ENCODE measurements around the gene HPGD. TPM values are rescaled to one million over a fixed set of nuclear protein-coding genes. Genes with fewer than 3 reads are reported as not detected.

Gene HPGD
- total RNA-seq, 1 donor from 2014 or later: 4.2 TPM

DNA sequence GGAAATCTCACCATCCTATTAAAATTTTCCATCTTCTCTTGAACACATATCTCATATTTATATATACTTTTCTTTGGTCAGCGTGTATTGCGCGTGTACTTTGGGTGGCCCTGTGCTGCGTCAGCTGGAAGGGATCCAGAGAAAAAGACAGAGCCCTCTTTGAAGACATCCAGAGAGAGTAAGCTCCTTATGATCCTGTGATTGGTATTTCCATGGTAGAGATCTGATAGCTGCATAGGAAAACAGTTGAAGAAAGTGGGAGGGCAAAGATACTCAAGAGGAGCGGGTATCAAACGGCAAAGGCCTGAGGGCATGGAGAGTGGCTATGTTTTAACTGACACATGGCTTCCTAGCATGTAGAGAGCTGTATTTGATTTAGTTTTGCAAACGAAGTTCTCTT lies 4.4 kb upstream of the HPGD start:
- no peaks in the 10 kb centered on the region for H3K27me3 ChIP-seq (ENCODE audit: control insufficient read depth, insufficient read depth, low read length)
- no peak for FAIRE-seq
- no peak overlapping the region for H3K4me3 ChIP-seq (ENCODE audit: low read depth, low read length)
- no peak for DNase-seq (ENCODE audit: low read depth)
- no peaks in the 10 kb centered on the region for H3K36me3 ChIP-seq (ENCODE audit: control insufficient read depth, insufficient read depth, low read length)
- TF ChIP-seq, protein P1, sequence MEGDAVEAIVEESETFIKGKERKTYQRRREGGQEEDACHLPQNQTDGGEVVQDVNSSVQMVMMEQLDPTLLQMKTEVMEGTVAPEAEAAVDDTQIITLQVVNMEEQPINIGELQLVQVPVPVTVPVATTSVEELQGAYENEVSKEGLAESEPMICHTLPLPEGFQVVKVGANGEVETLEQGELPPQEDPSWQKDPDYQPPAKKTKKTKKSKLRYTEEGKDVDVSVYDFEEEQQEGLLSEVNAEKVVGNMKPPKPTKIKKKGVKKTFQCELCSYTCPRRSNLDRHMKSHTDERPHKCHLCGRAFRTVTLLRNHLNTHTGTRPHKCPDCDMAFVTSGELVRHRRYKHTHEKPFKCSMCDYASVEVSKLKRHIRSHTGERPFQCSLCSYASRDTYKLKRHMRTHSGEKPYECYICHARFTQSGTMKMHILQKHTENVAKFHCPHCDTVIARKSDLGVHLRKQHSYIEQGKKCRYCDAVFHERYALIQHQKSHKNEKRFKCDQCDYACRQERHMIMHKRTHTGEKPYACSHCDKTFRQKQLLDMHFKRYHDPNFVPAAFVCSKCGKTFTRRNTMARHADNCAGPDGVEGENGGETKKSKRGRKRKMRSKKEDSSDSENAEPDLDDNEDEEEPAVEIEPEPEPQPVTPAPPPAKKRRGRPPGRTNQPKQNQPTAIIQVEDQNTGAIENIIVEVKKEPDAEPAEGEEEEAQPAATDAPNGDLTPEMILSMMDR (IDR thresholded peaks at IDR 0.05; ENCODE audit: insufficient read depth, low read length, severe bottlenecking): no peak

DNA sequence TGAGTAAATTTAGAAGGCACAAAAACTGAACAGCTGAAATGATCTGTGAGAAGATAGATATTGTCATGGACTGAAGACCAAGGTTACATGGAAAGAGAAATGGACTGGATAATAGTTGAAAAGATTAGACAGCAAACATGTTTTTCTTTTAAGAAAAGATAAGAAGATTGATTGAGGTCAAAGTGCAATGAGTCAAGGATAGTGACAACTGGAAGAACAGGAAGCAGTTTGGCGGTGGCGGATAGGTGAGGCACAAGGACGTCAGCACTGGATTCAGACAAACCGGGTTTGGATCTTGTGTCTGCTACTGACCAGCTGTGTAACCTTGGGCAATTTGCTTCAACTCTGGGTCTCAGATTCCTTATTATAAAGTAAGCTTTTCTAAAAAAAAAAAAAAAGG lies 2.0 kb upstream of the HPGD start:
- Histone ChIP-seq H3K27me3 (ENCODE audit: control insufficient read depth, insufficient read depth, low read length) (no peaks in the 10 kb centered on the region), H3K36me3 (ENCODE audit: control insufficient read depth, insufficient read depth, low read length) (no peaks in the 10 kb centered on the region), H3K4me3 (ENCODE audit: low read depth, low read length) (no peak overlapping the region)
- TF ChIP-seq, protein P1 (IDR thresholded peaks at IDR 0.05; ENCODE audit: insufficient read depth, low read length, severe bottlenecking): no peak
- FAIRE-seq (no peak), DNase-seq (ENCODE audit: low read depth) (peak; percentile 15)

DNA sequence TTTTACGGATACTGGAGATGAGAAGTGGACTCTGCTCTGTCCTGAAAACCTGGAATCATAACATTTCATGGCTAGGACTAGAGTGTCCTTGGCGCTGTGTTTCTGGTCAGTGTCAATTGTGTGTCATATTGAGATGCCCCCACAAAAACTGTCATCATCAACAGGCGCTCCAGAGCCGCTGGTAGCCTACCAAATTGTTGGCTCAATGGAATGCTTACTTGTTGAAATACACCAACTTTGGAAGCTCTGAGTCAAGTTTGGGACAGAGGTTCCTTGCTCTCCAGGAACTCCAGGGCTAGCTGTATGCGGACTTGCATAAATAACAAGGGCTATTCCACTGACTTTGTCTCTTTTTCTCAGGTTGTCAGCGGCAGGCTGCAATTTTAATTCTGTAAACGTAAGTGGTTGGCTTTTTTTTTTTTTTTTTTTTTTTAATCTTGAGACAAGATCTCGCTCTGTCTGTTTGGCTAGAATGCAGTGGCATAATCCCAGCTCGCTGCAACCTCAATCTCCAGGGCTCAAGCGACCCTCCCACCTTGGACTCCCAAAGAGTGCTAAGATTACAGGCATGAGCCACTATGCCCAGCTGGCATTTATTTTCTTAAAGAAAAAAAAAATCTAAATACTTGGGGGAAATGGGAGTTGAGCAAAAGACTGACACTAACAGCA lies 871 bp upstream of the HPGD start:
- DNase-seq (ENCODE audit: low read depth): peak; percentile 8
- no peaks in the 10 kb centered on the region for H3K36me3 ChIP-seq (ENCODE audit: control insufficient read depth, insufficient read depth, low read length)
- H3K4me3 ChIP-seq (ENCODE audit: low read depth, low read length): peak overlapping the region; percentile 53
- H3K27me3 ChIP-seq (ENCODE audit: control insufficient read depth, insufficient read depth, low read length): no peaks in the 10 kb centered on the region
- FAIRE-seq: no peak
- TF ChIP-seq, protein P1 (IDR thresholded peaks at IDR 0.05; ENCODE audit: insufficient read depth, low read length, severe bottlenecking): no peak

DNA sequence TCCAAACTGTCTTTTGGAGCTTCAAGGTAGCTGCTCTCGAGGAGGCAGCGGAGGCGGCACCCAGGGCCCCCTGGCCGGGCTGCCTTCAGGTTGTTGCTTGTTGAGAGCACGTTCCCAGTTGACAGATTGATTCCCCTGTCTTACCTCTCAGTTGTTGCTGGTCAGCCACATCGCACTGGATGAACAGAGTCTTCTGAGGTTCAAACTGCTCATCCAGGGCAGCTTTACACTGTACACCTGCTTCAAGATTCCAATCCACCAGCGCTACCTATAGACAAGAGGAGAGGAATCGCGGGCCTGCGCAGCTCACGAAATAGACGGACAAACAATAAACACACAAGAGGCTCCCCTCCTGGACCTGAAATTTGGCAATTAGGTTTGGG lies 497 bp downstream of the HPGD start:
- Histone ChIP-seq H3K4me3 (ENCODE audit: low read depth, low read length) (peak overlapping the region; percentile 53), H3K27me3 (ENCODE audit: control insufficient read depth, insufficient read depth, low read length) (no peaks in the 10 kb centered on the region), H3K36me3 (ENCODE audit: control insufficient read depth, insufficient read depth, low read length) (no peaks in the 10 kb centered on the region)
- TF ChIP-seq, protein P1 (IDR thresholded peaks at IDR 0.05; ENCODE audit: insufficient read depth, low read length, severe bottlenecking): peak; percentile 27
- no peak for FAIRE-seq
- DNase-seq (ENCODE audit: low read depth): peak; percentile 35

DNA sequence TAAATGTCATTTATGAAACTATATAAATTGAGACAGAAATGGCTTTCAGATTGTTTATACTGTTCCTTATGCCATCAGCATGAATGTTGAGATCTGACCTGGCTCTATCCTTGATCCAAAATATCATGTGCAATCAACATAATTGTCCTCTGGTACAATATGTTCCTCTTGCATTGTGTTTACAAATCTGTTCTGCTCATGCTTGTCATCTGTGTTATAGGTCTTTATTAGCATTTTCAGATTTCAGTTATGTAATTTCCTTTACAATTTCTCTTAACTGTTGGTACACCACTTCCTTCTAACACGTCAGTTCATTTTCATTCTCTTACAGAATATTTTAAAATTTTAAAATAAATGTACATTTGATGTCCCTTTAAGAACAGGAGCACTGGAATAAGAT lies 1.6 kb downstream of the HPGD start:
- Histone ChIP-seq H3K36me3 (ENCODE audit: control insufficient read depth, insufficient read depth, low read length) (no peaks in the 10 kb centered on the region), H3K27me3 (ENCODE audit: control insufficient read depth, insufficient read depth, low read length) (no peaks in the 10 kb centered on the region), H3K4me3 (ENCODE audit: low read depth, low read length) (no peak overlapping the region)
- TF ChIP-seq, protein P1 (IDR thresholded peaks at IDR 0.05; ENCODE audit: insufficient read depth, low read length, severe bottlenecking): no peak
- DNase-seq (ENCODE audit: low read depth) (peak; percentile 4), FAIRE-seq (no peak)
